Measurements from ENCODE around the gene EDNRA. TPM values are rescaled to one million over a fixed set of nuclear protein-coding genes. Genes with fewer than 3 reads are reported as not detected.
A peak's percentile ranks its signal among the peaks of the same experiment; 100 is the strongest.

The EDNRA gene
- total RNA-seq, 1 donor from 2014 or later, result 37.6 TPM

GRCh38 chr4:147587041-147587440 lies 106.1 kb downstream of the EDNRA start:
- peaks cover 5% of the 10 kb centered on the region for H3K9me3 Mint-ChIP-seq
- no peak overlapping the region for H3K4me3 Mint-ChIP-seq
- no peak for DNase-seq (ENCODE audit: extremely low spot score, unreplicated experiment)
- H3K4me1 Mint-ChIP-seq (ENCODE audit: unreplicated experiment), result peaks cover 17% of the 10 kb centered on the region
- H3K36me3 Mint-ChIP-seq, result no peaks in the 10 kb centered on the region
- H3K27me3 Mint-ChIP-seq, result no peaks in the 10 kb centered on the region
- TF ChIP-seq CTCF (conservative IDR thresholded peaks at IDR 0.05), result no peak
- no peak overlapping the region for H3K27ac Mint-ChIP-seq

- no peak for TF ChIP-seq CTCF (conservative IDR thresholded peaks at IDR 0.05)
- no peaks in the 10 kb centered on the region for H3K27me3 Mint-ChIP-seq
- no peak overlapping the region for H3K27ac Mint-ChIP-seq
- no peaks in the 10 kb centered on the region for H3K9me3 Mint-ChIP-seq
- no peak overlapping the region for H3K4me3 Mint-ChIP-seq
- H3K36me3 Mint-ChIP-seq, result no peaks in the 10 kb centered on the region
- DNase-seq (ENCODE audit: extremely low spot score, unreplicated experiment), result no peak
- peaks cover 16% of the 10 kb centered on the region for H3K4me1 Mint-ChIP-seq (ENCODE audit: unreplicated experiment)
Observed at GRCh38 chr4:147589586-147589985, 108.7 kb downstream of the EDNRA start.

- H3K4me1 Mint-ChIP-seq (ENCODE audit: unreplicated experiment), result peaks cover 16% of the 10 kb centered on the region
- no peak for DNase-seq (ENCODE audit: extremely low spot score, unreplicated experiment)
- no peak overlapping the region for H3K27ac Mint-ChIP-seq
- H3K27me3 Mint-ChIP-seq, result no peaks in the 10 kb centered on the region
- no peaks in the 10 kb centered on the region for H3K9me3 Mint-ChIP-seq
- H3K4me3 Mint-ChIP-seq, result no peak overlapping the region
- TF ChIP-seq CTCF (conservative IDR thresholded peaks at IDR 0.05), result peak; percentile 90
- no peaks in the 10 kb centered on the region for H3K36me3 Mint-ChIP-seq
Observed at GRCh38 chr4:147590249-147590920, 109.5 kb downstream of the EDNRA start.

- H3K36me3 Mint-ChIP-seq, result peaks cover 4% of the 10 kb centered on the region
- no peak overlapping the region for H3K4me3 Mint-ChIP-seq
- TF ChIP-seq CTCF (conservative IDR thresholded peaks at IDR 0.05), result no peak
- H3K27ac Mint-ChIP-seq, result no peak overlapping the region
- H3K27me3 Mint-ChIP-seq, result no peaks in the 10 kb centered on the region
- no peak for DNase-seq (ENCODE audit: extremely low spot score, unreplicated experiment)
- peaks cover 16% of the 10 kb centered on the region for H3K4me1 Mint-ChIP-seq (ENCODE audit: unreplicated experiment)
- no peaks in the 10 kb centered on the region for H3K9me3 Mint-ChIP-seq
Observed at GRCh38 chr4:147591106-147591505, 110.2 kb downstream of the EDNRA start.

GRCh38 chr4:147594107-147594506 lies 113.2 kb downstream of the EDNRA start:
- no peak for DNase-seq (ENCODE audit: extremely low spot score, unreplicated experiment)
- Mint-ChIP-seq H3K36me3 (peaks cover 4% of the 10 kb centered on the region), H3K27me3 (no peaks in the 10 kb centered on the region), H3K4me3 (no peak overlapping the region), H3K4me1 (ENCODE audit: unreplicated experiment) (peaks cover 10% of the 10 kb centered on the region), H3K9me3 (no peaks in the 10 kb centered on the region), H3K27ac (no peak overlapping the region)
- no peak for TF ChIP-seq CTCF (conservative IDR thresholded peaks at IDR 0.05)

Other genes starting within 250 kb of the EDNRA start
- 47.2 and 47.8 TPM in 2 replicates for gene TMEM184C, start 136.3 kb downstream of the EDNRA start, total RNA-seq (ENCODE audit: low replicate concordance)
- 9.2 and 12.5 TPM in 2 replicates for gene PRMT9, start 203.1 kb downstream of the EDNRA start, total RNA-seq (ENCODE audit: low replicate concordance)